Hepatocyte (in vitro differentiated cells): ENCODE results near the gene CELF4.

ENCODE experiments used
- EZH2 ChIP-seq: fragments of 200-600 bp; sonication (generic); IDR thresholded peaks from 2 replicates; pipeline ENCODE4 v1.6.1; 2016; ENCODE audit warnings: antibody characterized with exemption, mild to moderate bottlenecking, borderline replicate concordance
- EZH2phosphoT487 ChIP-seq: fragments of 200-600 bp; sonication (generic); IDR thresholded peaks from one replicate; pipeline ENCODE4 v1.6.1; 2018; ENCODE audit warnings: antibody characterized with exemption, mild to moderate bottlenecking, low read depth, moderate library complexity; ENCODE audit not compliant: unreplicated experiment, severe bottlenecking
- TF ChIP-seq, protein P1 (sequence below): fragments of 200-600 bp; sonication (generic); IDR thresholded peaks from 2 replicates; pipeline ENCODE4 v1.5.1; 2016; ENCODE audit warnings: antibody characterized with exemption, mild to moderate bottlenecking; ENCODE audit not compliant: poor library complexity

GRCh38 chr18:37458697-37459096, 106.9 kb downstream of the CELF4 start:
- TF ChIP-seq, protein P1, sequence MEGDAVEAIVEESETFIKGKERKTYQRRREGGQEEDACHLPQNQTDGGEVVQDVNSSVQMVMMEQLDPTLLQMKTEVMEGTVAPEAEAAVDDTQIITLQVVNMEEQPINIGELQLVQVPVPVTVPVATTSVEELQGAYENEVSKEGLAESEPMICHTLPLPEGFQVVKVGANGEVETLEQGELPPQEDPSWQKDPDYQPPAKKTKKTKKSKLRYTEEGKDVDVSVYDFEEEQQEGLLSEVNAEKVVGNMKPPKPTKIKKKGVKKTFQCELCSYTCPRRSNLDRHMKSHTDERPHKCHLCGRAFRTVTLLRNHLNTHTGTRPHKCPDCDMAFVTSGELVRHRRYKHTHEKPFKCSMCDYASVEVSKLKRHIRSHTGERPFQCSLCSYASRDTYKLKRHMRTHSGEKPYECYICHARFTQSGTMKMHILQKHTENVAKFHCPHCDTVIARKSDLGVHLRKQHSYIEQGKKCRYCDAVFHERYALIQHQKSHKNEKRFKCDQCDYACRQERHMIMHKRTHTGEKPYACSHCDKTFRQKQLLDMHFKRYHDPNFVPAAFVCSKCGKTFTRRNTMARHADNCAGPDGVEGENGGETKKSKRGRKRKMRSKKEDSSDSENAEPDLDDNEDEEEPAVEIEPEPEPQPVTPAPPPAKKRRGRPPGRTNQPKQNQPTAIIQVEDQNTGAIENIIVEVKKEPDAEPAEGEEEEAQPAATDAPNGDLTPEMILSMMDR, result no peak
- TF ChIP-seq EZH2phosphoT487 (no peak), EZH2 (no peak)
